SU-DHL-6 (cell line): ENCODE results near the gene ASTN2.

ENCODE experiments used
- H2AFZ ChIP-seq: fragments of 200-600 bp; sonication (generic); 2 replicates; pipeline ENCODE4 v1.6.1; 2014; ENCODE audit warnings: low read depth, mild to moderate bottlenecking, moderate library complexity, mixed read lengths, antibody characterized with exemption, low read length; ENCODE audit not compliant: severe bottlenecking
- H3F3A ChIP-seq: fragments of 200-600 bp; shearing (Covaris generic); 2 replicates; pipeline ENCODE4 v1.6.0; 2016; ENCODE audit warnings: antibody characterized with exemption, mild to moderate bottlenecking; ENCODE audit not compliant: insufficient read depth
- H3K27ac ChIP-seq: fragments of 200-600 bp; sonication (generic); 2 replicates; pipeline ENCODE4 v1.5.1; 2016; ENCODE audit warnings: low read depth, mild to moderate bottlenecking, low read length, moderate library complexity, mixed read lengths
- H3K27me3 ChIP-seq: fragments of 200-600 bp; sonication (generic), shearing (Covaris generic); 2 replicates; pipeline ENCODE4 v1.6.0; 2014; ENCODE audit warnings: mild to moderate bottlenecking, low read length
- H3K36me3 ChIP-seq: fragments of 200-600 bp; sonication (generic); 2 replicates; pipeline ENCODE4 v1.6.1; 2014; ENCODE audit warnings: mild to moderate bottlenecking, low read length, mixed read lengths
- H3K4me2 ChIP-seq: fragments of 300-600, 200-600 bp; shearing (Covaris generic), sonication (generic); 2 replicates; pipeline ENCODE4 v1.6.0; 2014; ENCODE audit warnings: low read length, low read depth, mild to moderate bottlenecking; ENCODE audit not compliant: poor library complexity, severe bottlenecking
- H3K4me3 ChIP-seq: fragments of 200-600 bp; sonication (generic); 2 replicates; pipeline ENCODE4 v1.5.1; 2014; ENCODE audit warnings: antibody characterized with exemption, low read length, mild to moderate bottlenecking, mixed read lengths; ENCODE audit not compliant: insufficient read depth, poor library complexity, severe bottlenecking
- H3K79me2 ChIP-seq: fragments of 200-600 bp; sonication (generic); 2 replicates; pipeline ENCODE4 v1.6.1; 2014; ENCODE audit warnings: mild to moderate bottlenecking, low read length, moderate library complexity; ENCODE audit not compliant: insufficient read depth
- H3K9ac ChIP-seq: fragments of 200-600 bp; sonication (generic); 2 replicates; pipeline ENCODE4 v1.7.0; 2014; ENCODE audit warnings: mild to moderate bottlenecking, low read length
- H3K9me2 ChIP-seq: fragments of 200-600 bp; sonication (generic); replicated peaks from 2 replicates; pipeline ENCODE4 v1.6.1; 2014; ENCODE audit warnings: low read length; ENCODE audit not compliant: insufficient read depth
- H3K9me3 ChIP-seq: fragments of 200-600 bp; sonication (generic); 2 replicates; pipeline ENCODE4 v1.6.1; 2014; ENCODE audit warnings: low read length, mixed read lengths; ENCODE audit not compliant: insufficient read depth
- H4K20me1 ChIP-seq: fragments of 200-600 bp; sonication (generic); 2 replicates; pipeline ENCODE4 v1.6.1; 2014; ENCODE audit warnings: low read depth, mild to moderate bottlenecking, antibody characterized with exemption, low read length, moderate library complexity, mixed read lengths
- CTCF ChIP-seq: fragments of 200-600 bp; sonication (generic); IDR thresholded peaks from one replicate; pipeline ENCODE4 v1.5.1; 2017; ENCODE audit warnings: antibody characterized with exemption, mild to moderate bottlenecking, low read length, moderate library complexity; ENCODE audit not compliant: insufficient read depth, poor library complexity, severe bottlenecking
- EZH2phosphoT487 ChIP-seq: fragments of 200-600 bp; sonication (generic), shearing (Covaris generic); conservative IDR thresholded peaks from 2 replicates; pipeline ENCODE4 v1.6.1; 2018; ENCODE audit warnings: mild to moderate bottlenecking, antibody characterized with exemption, low read length, moderate library complexity, mixed read lengths

The ASTN2 gene

GRCh38 chr9:116555119-116555518, 859.7 kb downstream of the ASTN2 start:
- Histone ChIP-seq H3F3A (no peaks in the 10 kb centered on the region), H3K79me2 (no peaks in the 10 kb centered on the region), H3K27ac (no peak overlapping the region), H3K36me3 (no peaks in the 10 kb centered on the region), H3K9ac (no peak overlapping the region), H3K4me3 (no peak overlapping the region), H2AFZ (no peak overlapping the region), H3K9me2 (no peaks in the 10 kb centered on the region), H3K9me3 (no peaks in the 10 kb centered on the region), H3K27me3 (no peaks in the 10 kb centered on the region), H4K20me1 (no peaks in the 10 kb centered on the region), H3K4me2 (no peak overlapping the region)
- no peak for TF ChIP-seq CTCF
- TF ChIP-seq EZH2phosphoT487, result no peak

- no peaks in the 10 kb centered on the region for H3K36me3 ChIP-seq
- no peak overlapping the region for H3K4me3 ChIP-seq
- no peaks in the 10 kb centered on the region for H3K79me2 ChIP-seq
- H3K27ac ChIP-seq, result no peak overlapping the region
- no peaks in the 10 kb centered on the region for H3K27me3 ChIP-seq
- no peaks in the 10 kb centered on the region for H3K9me2 ChIP-seq
- H3K9ac ChIP-seq, result no peak overlapping the region
- no peaks in the 10 kb centered on the region for H4K20me1 ChIP-seq
- no peak overlapping the region for H2AFZ ChIP-seq
- H3K4me2 ChIP-seq, result no peak overlapping the region
- H3F3A ChIP-seq, result no peaks in the 10 kb centered on the region
- H3K9me3 ChIP-seq, result no peaks in the 10 kb centered on the region
- TF ChIP-seq EZH2phosphoT487 (no peak), CTCF (no peak)
Observed at GRCh38 chr9:116550696-116551436, 864.0 kb downstream of the ASTN2 start.

GRCh38 chr9:116549786-116550660, 864.8 kb downstream of the ASTN2 start:
- H3K4me2 ChIP-seq, result no peak overlapping the region

More at GRCh38 chr9:116549786-116550660, 864.8 kb downstream of the ASTN2 start:
- no peak overlapping the region for H3K9ac ChIP-seq
- H3K9me3 ChIP-seq, result no peaks in the 10 kb centered on the region
- no peaks in the 10 kb centered on the region for H3K27me3 ChIP-seq
- no peaks in the 10 kb centered on the region for H3K79me2 ChIP-seq
- no peaks in the 10 kb centered on the region for H3K36me3 ChIP-seq
- no peaks in the 10 kb centered on the region for H4K20me1 ChIP-seq
- H3K4me3 ChIP-seq, result no peak overlapping the region
- no peaks in the 10 kb centered on the region for H3F3A ChIP-seq
- TF ChIP-seq EZH2phosphoT487, result no peak
- TF ChIP-seq CTCF, result no peak
- no peak overlapping the region for H3K27ac ChIP-seq
- no peak overlapping the region for H2AFZ ChIP-seq
- no peaks in the 10 kb centered on the region for H3K9me2 ChIP-seq
